GM18861 (cell line): Measurements from ENCODE around the gene FLACC1.
"Not testable (repeated sequence)": the region's sequence is repeated elsewhere in the genome, so short reads cannot be mapped to it uniquely, and the experiment has no call there.

Experiments used
- ATAC-seq: cut with Tn5 transposase; IDR thresholded peaks from one replicate; pipeline ENCODE4 v1.9.1; 2021; ENCODE audit not compliant: unreplicated experiment

Gene FLACC1

DNA sequence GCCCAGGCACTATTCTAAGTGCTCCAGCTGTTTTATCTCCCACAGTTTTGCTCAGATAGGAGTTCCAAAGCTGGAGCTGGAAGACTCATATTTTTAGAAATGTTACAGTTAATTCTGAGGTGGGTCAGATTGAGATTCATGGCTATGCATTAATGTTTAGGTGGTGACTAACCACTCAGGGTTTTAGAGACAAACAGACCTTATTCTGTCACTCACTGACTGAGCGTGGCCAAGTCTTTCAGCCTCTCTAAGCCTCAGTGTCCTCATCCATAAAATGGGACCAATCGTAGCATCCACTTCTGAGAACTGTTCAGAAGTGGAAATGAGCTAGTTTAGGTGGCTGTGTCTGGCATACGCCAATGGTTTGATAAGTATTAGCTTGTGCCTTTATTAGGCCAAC is 101.1 kb downstream of the FLACC1 start:
- no peak for ATAC-seq

- no peak for ATAC-seq
Observed at GRCh38 chr2:201255408-201256033, 101.6 kb downstream of the FLACC1 start.

DNA sequence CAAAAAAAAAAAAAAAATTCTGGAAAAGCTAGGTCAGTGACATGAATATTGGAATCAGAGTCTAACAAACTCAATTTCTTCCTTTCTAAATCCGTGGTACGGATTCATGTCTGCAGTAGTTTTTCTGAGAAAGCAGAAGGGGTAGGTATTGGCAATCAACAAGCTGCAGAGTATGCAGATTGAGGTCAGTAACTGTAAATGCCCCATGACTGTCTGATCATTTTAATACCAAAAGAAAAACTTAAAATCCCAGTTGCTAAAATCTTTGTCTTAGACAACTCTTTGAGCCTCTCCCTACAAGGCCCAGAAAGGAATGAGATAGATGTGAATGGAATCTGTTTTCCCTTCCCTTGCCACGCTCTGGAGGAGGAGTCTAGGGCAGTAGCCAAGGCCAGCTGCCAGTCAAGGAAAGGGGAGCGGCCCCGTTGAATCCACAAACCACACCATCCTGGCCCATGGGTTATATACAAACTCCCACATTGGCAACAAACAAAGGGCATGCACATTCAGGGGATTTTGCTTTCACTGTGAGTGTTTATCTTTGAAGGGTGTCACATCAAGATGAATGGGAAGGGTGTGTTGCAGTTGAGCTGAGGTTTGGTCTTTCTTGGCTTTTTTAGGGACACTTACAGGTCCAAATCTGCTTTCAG is 102.9 kb downstream of the FLACC1 start:
- ATAC-seq = no peak

DNA sequence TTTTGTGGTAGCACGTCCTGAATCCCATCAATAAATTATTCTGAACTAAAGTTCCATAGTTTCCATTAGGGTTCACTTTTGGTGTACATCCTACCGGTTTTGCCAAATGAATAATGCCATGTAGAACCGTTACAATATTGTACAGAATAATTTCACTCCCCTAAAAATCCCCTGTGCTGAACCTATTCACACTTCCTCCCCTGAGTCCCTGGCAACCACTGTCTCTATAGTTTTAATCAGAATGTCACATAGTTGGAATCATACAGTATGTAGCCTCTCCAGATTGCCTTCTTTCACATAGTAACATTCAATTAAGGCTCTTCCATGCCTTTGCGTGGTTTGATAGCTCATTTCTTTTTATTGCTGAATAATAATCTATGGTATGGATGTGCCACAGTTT is 106.4 kb downstream of the FLACC1 start:
- no peak for ATAC-seq

DNA sequence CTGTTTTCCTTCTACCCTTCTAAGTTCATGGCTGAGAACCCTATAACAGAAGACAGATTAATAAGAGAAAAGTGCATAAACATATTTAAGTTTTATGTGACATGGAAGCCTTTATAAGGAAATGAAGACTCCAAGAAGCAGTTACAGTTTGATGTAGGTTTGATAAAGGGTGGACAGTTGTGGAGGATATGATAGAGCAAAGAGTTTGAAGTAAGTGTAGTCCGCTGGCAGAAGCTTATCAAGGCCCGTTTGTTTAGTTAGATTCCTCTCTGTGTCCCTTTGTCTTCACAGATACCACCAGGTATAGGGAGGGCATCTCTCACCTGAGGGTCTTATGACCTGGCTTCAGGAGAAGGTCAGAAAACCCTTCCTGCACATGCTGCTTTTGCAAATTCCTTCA is 107.3 kb downstream of the FLACC1 start:
- no peak for ATAC-seq

DNA sequence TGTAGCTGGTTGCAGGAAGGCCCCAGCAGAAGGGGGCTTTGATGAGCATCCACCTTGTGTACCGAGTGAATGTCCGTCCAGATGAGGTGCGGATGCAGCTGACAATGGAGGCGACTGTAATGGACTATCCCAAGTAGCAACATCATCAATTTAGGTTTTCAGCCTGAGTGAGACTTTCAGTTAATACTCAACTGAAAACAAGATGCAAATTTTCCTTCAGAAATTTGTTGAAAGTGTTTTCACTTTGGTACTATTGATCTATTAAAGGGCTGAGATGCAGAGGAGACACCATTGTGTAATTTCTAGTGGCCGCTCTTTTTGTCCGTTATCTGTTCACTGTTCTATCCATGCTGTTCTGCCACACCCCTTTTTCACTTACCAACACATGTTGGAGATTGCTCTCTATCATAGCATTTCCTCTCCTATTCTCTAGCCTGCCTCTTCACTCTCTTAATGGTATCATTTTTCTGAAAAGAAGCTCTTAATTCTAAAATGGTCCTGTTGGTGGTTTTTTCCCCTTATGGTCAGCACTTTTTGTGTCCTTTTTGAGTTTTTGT is 108.8 kb downstream of the FLACC1 start:
- ATAC-seq = no peak

- ATAC-seq = no peak
Observed at GRCh38 chr2:201246280-201246679, 110.9 kb downstream of the FLACC1 start.

- no peak for ATAC-seq
Observed at GRCh38 chr2:201244829-201245228, 112.3 kb downstream of the FLACC1 start.

- no peak for ATAC-seq
Observed at GRCh38 chr2:201242571-201243277, 114.4 kb downstream of the FLACC1 start.

GRCh38 chr2:201239167-201239935 is 117.8 kb downstream of the FLACC1 start:
- ATAC-seq = not testable (repeated sequence)
